ENCODE data around the gene CBY2.
A peak's percentile ranks its signal among the peaks of the same experiment; 100 is the strongest.
"Not testable (repeated sequence)": the region's sequence is repeated elsewhere in the genome, so short reads cannot be mapped to it uniquely, and the experiment has no call there.

The CBY2 gene, protein sequence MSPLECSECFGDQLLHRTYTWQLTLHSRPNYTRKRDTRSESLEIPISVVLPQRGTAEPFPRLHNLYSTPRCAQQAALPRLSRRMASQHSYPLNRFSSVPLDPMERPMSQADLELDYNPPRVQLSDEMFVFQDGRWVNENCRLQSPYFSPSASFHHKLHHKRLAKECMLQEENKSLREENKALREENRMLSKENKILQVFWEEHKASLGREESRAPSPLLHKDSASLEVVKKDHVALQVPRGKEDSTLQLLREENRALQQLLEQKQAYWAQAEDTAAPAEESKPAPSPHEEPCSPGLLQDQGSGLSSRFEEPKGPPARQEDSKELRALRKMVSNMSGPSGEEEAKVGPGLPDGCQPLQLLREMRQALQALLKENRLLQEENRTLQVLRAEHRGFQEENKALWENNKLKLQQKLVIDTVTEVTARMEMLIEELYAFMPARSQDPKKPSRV

DNA sequence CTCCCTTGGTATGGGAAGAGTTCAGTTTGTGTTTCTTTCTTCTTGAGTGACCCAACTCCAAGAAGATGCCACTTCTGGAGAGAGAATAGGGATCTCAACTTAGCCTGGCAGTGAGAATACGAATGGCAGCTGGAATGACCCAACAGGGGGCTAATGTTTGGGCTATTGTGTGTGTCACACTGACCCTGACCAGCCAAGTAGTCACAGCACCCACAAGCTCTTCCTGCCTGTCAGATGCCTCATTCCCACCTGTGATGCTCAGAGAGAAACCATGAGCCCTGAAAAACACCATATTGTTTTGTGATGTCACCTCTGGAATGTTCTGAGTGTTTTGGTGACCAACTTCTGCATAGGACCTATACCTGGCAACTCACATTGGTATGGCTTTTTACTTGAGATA, at the start of gene CBY2:
TSS of gene CBY2 (plus strand) at position 233 of the 400 bp plus-strand sequence. CDS start at position 304, 71 bp downstream.
- DNase-seq: no peak
- intact Hi-C loops (cut with DNase I): no loop called here

DNA sequence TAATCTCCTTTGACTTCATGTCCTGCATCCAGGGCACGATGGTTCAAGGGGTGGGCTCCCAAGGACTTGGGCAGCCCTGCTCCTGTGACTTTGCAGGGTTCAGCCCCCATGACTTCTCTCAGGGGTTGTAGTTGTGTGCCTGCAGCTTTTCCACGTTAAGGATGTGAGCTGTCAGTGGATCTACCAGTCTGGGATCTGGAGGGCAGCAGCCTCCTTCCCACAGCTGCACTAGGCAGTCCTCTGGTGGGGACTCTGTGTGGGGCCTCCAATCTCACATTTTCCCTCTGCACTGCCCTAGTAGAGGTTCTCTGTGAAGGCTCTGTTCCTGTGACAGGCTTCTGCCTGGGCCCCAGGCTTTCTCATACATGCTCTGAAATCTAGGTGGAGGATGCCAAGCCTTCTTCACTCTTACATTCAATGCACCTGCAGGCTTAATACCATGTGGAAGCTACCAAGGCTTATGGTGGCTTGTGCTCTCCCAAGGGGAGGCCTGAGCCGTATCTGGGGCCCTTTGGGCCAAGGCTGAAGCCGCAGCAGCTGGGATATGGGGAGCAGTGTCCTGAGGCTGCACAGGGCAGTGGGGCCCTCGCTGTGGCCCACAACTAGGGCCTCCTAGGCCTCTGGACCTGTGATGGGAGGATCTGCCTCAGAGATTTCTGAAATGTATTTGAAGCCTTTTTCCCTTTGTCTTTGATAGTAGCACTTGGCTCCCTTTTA, 47.3 kb upstream of the CBY2 start:
- DNase-seq: peak in 1 of 10 donors; percentile 21
- intact Hi-C loops (cut with DNase I): no loop called here

DNA sequence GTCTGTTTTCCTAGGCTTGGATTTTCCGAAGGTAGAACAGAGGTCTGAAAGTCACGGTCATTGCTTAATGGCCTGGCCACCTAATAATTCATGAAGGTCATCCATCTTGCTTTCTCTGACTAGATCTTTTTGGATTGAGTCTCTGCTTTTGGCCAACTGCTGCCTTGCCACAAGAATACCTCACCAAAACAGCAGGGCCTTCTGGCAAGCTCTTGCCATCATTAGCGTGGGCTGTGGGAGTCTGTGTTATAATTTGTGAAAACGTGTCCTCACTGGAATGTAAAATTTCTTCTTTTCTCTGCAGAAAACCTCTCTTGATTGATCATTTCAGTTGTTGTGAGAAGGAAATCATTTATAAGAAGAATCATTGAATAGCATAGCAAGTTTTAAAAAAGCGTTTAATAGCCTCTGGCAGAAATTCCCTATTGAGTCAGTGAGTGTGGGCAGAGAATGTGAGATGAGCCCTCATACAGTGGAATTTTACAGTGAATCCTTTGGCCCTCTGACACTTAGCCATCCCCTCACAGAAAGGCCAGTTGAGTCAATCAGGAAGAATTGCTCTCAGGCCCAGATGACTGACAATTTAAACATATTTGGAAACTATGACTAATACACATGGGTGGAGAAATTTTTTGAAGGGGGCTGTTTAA, 43.4 kb upstream of the CBY2 start:
- no peak for DNase-seq
- intact Hi-C loops (cut with DNase I): no loop called here

DNA sequence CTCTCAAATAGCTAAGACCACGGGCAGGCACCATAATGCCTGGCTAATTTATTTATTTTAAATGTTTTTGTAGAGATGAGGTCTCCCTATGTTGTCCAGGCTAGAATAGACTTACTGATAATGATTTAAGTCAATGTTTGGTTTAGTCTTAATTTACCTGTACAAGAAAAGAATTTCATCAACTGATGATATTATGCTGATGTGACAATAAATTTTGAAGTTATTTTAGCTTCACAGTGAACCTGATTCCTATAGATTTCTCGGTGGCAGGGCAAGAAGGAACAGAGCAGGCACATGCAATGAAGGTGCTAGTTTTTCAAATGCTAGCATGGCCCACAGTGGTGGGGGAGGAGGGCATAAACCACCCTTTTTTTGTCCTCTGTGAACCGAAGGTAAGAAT, 42.6 kb upstream of the CBY2 start:
- no peak for DNase-seq
- intact Hi-C loops (cut with DNase I): no loop called here

DNA sequence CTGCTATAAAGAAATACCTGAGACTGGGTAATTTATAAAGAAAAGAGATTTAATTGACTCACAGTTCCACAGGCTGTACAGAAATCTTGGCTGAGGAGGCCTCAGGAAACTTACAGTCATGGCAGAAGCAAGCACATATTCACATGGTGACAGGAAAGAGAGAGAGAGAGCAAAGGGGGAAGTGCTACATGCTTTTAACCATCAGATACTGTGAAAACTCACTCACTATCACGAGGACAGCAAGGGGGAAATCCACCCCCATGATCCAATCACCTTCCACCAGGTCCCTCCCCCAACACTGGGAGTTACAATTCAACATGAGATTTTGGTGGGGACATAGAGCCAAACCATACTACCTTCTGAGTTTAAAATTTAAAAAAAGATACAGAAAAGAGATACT, 41.7 kb upstream of the CBY2 start:
- intact Hi-C loops (cut with DNase I); DNase-seq: not testable (repeated sequence)

DNA sequence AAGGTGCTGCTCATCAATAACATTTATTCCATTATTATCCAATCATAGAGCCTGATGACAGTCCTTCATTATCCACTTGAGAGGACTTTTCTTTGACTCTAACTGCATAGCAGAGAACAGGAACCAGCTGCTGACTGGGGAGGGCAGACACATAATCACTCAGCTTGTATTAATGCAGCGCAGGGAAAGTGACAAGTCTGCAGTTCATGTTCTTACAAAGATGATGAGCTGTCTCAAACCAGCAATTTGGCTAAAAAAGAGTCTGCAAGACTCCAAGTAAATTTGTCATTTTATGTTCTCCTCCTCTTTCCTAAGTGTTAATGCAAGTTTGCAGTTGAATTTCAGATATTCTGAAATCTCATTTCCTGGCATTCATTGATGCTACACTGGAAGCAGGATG, 40.0 kb upstream of the CBY2 start:
- DNase-seq: peak in 1 of 10 donors; percentile 38
- intact Hi-C loops (cut with DNase I): no loop called here

DNA sequence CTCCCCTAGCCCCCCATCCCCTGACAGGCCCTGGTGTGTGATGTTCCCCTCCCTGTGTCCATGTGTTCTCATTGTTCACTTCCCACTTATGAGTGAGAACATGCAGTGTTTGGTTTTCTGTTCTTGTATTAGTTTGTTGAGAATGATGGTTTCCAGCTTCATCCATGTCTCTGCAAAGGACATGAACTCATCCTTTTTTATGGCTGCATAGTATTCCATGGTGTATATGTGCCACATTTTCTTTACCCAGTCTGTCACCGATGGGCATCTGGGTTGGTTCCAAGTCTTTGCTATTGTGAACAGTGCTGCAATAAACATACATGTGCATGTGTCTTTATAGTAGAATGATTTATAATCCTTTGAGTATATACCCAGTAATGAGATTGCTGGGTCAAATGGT, 39.2 kb upstream of the CBY2 start:
- DNase-seq; intact Hi-C loops (cut with DNase I): not testable (repeated sequence)

DNA sequence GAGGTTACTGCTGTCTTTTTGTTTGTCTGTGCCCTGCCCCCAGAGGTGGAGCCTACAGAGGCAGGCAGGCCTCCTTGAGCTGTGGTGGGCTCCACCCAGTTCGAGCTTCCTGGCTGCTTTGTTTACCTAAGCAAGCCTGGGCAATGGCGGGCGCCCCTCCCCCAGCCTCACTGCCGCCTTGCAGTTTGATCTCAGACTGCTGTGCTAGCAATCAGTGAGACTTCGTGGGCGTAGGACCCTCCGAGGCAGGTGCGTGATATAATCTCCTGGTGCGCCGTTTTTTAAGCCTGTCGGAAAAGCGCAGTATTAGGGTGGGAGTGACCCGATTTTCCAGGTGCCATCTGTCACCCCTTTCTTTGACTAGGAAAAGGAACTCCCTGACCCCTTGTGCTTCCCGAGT, 32.5 kb upstream of the CBY2 start:
- DNase-seq; intact Hi-C loops (cut with DNase I): not testable (repeated sequence)

DNA sequence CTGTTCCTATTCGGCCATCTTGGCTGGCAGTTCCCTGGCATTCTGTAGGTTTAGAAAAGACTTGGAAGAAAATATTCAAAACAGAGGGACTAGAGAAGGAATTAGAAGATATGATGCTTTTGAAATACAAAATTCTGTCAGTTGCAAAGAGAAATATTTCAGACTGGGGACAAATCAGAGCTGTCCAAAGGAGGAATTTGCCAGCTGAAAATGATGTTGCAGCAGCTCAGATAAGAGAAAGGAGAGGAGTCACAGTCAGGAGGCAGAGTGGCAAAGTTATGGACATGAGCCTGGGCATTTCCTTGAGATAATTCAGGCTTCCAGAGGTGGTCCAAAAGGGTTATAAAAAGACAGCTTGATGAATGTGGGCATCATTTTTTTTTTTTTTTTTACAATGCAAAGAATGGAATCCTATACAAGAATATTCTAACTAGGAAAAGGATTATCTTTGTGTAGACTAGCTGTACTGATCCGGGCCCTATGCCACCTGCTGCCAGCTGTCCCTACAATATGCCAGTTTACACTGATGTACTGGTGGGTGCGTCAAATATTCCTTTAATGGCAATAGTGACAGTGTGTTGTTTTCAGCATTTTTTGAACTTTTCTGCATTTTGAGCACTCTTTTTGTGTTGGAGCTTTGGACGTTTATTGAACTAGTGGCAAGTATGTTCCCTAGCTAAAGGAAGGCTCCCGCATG, 31.8 kb upstream of the CBY2 start:
- intact Hi-C loops (cut with DNase I): no loop called here
- DNase-seq: no peak

DNA sequence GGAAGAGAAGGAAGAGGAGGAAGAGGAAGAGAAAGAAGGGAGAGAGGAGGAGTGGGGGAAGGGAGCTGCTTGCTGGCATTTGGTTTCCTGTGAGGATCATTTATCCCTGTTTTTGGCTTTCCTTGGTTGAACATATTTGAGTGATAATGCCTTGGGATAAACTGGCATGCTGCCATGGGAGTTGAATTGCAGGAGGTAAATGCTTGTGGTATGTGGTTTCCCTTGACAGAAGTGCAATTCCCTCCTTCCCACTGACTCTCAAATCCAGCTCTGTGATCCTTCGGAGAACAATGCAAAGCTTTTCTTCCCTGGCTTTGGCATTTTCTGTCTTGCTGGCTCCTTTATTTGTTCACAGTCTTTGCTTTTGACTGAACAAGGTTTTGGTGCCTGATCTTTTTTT, 27.2 kb upstream of the CBY2 start:
- DNase-seq: no peak

DNA sequence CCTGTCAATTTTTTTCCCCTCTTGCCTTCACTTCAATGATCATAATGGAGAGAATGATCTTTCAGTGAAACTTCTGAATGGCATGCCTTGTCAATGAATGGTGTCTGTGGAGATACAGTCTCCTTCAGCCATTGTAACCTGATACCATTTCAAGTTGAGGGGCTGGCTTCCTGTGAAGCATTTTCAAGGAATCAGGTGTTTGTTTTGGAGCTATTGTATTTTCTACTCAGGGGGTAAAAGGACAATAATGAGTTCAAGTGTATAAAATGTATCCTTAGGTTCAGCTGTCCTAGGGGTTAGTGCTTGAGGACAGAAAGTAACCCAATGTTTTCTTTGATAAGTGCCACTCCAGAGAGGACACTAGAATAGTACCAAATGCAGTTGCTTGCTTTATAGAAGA, 23.8 kb upstream of the CBY2 start:
- no peak for DNase-seq
- intact Hi-C loops (cut with DNase I): no loop called here

More for the DNA sequence above, 27.2 kb upstream of the CBY2 start:
- intact Hi-C loops (cut with DNase I): no loop called here

DNA sequence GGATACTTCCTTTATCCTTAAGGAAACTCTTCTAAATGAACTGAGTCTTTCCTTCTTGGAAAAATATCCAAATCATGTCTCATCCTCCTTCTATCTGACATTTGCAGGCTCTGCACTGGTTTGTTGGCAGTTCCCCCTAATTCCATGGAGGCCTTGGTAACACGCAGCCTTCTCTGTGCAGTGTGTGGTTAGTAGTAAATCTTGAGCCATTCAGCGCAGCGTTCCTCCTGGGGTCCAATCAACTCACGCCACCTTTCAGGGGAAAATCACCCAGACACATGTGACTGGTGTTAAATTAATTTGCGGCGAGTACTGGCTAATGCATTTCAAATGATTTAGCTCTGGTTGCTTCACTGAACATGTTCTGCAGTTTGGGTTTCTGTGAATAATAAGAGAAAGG, 21.0 kb upstream of the CBY2 start:
- no peak for DNase-seq
- intact Hi-C loops (cut with DNase I): no loop called here

DNA sequence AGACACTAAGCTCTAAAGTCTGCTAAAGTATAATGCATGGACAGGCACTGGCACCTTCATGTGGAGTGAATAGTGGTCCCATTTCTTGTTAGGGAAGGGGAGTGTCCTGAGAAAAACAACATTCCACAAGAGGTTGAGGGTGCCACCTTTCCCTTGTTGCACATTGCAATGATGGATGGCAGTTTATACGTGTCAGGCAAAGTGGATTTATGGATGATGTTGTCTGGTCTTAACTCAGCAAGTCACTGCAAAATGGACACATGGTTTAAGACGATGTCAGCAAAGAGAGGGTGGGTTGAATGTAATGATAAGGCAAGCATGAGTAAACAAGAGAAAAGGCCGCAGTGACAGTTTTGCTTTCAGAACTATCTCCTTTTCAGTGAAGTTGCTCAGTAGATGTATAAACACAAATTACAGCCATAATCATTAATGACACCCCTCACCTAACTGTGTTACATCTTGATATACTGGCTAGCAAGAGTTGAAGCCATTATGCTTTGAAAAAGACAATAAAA, 19.6 kb upstream of the CBY2 start:
- intact Hi-C loops (cut with DNase I): no loop called here
- no peak for DNase-seq

DNA sequence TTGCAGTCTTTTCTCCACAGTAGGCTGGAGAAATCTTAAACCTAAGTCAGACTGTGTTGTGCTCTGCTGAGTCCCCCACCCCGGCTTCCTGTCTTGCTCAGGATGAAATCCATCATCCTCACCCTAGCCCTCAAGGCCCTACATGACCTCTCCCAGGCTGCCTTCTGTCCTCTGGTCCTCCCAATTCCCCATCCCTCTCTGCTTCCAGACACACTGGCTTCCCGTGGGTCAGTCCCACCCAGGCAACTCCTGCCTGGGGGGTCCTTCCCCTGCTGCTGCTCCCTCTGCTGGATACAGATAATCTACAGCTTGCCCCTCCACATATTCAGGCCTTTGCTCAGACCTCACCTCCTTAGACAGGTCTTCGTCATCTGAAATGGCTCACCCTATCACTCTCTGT, 18.4 kb upstream of the CBY2 start:
- no peak for DNase-seq
- intact Hi-C loops (cut with DNase I): no loop called here

DNA sequence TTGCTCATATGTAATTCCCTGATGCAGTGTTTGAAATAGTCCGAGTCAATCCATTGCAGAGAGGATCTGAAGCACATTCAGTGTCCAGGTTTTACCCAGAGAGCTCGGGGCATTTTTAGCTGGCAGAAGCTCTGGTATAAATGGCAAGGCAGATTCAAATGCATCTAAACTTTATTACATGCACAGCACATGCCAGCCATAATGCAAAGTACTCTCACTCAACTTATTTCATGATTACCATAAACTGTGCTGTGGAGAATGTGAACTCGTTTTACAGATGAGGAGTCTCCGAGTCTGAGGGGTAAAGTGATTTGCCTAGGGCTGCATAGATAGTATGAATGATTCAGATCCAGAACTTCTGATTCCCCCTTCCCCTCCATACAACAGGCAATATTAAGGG, 13.5 kb upstream of the CBY2 start:
- intact Hi-C loops (cut with DNase I): no loop called here

DNA sequence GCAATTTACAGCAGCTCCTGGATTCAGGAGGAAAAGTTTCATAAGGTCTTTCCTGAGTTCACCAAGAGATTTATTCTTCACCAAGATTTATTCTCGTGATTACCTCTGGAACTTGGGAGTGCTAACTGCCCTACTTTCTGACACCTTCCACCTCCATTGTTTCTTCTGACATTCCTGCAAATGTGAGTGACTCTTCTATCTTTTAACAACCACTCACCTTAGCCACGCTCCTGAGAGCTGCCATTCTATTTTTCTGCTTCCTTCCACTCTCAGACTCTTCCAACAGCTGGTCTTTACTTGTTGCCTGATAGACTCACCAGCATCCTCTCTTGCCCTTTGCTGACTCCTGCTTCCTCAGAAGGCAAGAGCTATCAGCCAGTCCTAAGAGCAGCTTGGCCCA, 11.5 kb upstream of the CBY2 start:
- no peak for DNase-seq
- intact Hi-C loops (cut with DNase I): no loop called here

More for the DNA sequence above, 13.5 kb upstream of the CBY2 start:
- no peak for DNase-seq

DNA sequence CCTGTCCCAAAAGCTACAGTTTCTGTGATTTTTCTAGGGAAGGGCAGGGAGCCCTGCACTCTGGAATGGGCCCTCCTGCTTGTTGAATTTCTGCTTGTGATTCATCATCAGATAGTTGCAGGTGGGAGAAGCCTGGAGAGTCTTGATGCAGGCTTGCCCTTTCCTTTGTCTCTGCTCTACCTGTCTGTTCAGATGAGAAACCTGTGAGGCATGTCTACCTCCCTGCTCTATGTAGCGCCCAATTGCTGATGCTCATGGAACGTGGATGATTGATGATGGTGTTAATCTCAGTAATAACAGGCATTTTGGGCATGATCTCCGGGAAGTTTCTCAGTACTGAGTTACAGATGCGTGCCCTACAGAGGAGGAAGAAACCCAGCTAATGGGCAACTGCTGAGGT, 10.9 kb upstream of the CBY2 start:
- no peak for DNase-seq
- intact Hi-C loops (cut with DNase I): no loop called here

DNA sequence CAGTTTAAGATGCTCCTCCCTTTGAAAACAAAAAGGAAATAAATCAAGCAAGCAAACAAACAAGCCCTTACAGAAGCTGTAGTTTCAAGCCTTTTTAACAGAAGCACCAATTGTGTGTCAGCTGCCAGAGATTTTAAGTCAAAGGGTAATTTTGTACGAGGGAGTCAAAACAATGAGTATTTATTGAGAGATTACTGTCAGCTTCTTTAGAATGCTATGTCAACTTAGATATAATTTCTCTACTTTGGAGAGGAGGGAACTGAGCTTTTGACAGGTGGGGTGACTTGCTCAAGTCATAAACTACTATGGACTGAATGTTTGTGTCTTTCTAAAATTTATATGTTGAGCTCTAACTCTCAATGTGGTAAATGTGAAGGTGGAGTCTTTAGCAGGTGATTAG, 10.5 kb upstream of the CBY2 start:
- intact Hi-C loops (cut with DNase I): no loop called here

DNA sequence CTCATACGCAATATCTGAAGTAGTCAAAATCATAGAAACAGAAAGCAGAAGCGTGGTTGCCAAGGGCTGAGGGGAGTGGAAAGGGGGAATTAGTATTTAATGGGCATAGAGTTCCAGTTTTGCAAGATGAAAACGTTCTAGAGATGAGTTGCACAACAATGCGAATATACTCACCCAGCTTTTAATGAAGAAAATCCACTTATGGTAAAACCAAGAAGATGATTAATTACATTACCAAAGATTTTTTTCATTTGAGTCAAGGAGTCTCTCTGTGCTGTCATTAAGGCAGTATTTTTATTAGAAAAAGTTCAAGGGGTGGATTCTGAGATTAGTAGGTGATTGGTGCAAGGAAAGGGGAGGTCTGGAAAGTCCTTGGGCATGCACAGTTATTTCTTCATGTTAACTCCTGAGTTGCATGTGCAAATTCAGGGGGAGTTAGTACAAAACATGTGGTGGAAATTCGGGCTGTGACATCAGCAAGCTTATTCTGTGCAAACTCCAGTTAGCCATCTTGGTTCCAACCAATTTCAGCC, 6.9 kb upstream of the CBY2 start:
- intact Hi-C loops (cut with DNase I): no loop called here

More for the DNA sequence above, 10.5 kb upstream of the CBY2 start:
- no peak for DNase-seq

DNA sequence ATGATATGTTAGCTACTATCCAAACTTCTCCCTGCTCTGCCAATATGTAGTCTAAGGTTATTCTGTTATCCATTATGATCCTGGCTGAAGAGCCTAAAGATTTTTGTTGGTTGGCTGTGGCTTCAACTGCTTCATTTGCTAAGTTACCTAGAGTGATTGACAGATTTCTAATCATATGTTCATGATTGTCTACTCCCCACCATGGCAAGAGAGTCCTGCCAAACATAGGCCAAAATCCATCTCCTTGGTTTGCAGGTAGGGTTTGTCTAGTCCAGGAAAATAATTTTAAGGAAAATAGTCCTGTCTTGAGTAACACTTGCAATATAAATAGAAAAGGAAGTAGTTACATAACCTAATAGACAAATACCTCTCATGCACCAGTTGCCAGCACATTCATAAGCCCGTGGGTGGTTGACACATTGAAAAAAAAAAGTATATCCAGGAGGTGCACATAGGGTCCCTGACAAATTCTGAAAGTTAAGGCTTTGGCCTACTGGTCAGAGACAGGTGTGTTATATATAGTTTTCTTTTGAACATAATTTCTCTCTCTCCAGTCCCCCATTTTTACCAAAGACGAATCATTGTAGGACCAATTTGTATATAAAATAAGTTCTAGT, 5.4 kb upstream of the CBY2 start:
- intact Hi-C loops (cut with DNase I): no loop called here
- no peak for DNase-seq

More for the DNA sequence above, 6.9 kb upstream of the CBY2 start:
- no peak for DNase-seq

Data from posterior cingulate gyrus (tissue), 11 donors.